SK-N-SH (cell line): ENCODE measurements around the gene TP73.

ENCODE experiments used
- EZH2phosphoT487 ChIP-seq: fragments of 200-600 bp; sonication (generic); IDR thresholded peaks from 2 replicates; pipeline ENCODE4 v1.6.1; 2017; ENCODE audit warnings: low read depth, mixed run types, mild to moderate bottlenecking, antibody characterized with exemption, moderate library complexity, borderline replicate concordance
- FOXM1 ChIP-seq: IDR thresholded peaks from 2 replicates; pipeline ENCODE4 v1.4.0; 2012; ENCODE audit warnings: low read depth, mild to moderate bottlenecking
- GABPA ChIP-seq: IDR thresholded peaks from 2 replicates; pipeline ENCODE4 v1.4.0; 2012; ENCODE audit warnings: low read depth, mild to moderate bottlenecking
- RAD21 ChIP-seq: IDR thresholded peaks from 2 replicates; pipeline ENCODE4 v1.6.1; 2012; ENCODE audit warnings: mild to moderate bottlenecking, low read length
- RFX5 ChIP-seq: IDR thresholded peaks from 2 replicates; pipeline ENCODE4 v1.6.1; 2012; ENCODE audit warnings: mild to moderate bottlenecking, improper control_type of control experiment, low read length
- TAF1 ChIP-seq: IDR thresholded peaks from 2 replicates; pipeline ENCODE4 v1.6.1; 2012; ENCODE audit warnings: low read depth, mild to moderate bottlenecking, low read length, moderate library complexity, borderline replicate concordance
- TF ChIP-seq, protein P1 (sequence below): fragments of 200-600 bp; sonication (generic); IDR thresholded peaks from 2 replicates; pipeline ENCODE4 v1.6.1; 2017; ENCODE audit warnings: antibody characterized with exemption, mild to moderate bottlenecking, moderate library complexity
- TF ChIP-seq, protein P2 (sequence below): IDR thresholded peaks from 2 replicates; pipeline ENCODE4 v1.4.0; 2012; ENCODE audit warnings: low read depth

DNA sequence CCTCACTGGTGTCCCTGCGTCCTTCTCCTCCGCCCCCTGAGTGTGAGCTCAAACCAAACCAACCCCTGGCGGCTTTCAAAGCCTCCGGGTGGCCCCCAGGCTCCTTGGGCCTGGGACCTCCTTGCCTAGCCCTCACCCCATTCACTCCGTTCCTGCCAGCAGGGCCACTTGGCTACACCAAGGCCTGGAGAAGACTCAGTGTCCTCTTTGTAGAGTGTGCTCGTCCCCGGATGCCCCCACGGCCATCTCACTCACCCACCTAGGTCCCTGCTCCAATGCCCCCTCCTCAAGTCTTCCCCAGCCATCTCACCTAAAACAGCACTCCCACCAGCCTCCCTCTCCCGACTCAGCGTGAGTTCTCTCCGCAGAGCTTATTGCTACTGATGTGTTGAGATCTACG lies 92.8 kb downstream of the TP73 start:
- TF ChIP-seq, protein P1, sequence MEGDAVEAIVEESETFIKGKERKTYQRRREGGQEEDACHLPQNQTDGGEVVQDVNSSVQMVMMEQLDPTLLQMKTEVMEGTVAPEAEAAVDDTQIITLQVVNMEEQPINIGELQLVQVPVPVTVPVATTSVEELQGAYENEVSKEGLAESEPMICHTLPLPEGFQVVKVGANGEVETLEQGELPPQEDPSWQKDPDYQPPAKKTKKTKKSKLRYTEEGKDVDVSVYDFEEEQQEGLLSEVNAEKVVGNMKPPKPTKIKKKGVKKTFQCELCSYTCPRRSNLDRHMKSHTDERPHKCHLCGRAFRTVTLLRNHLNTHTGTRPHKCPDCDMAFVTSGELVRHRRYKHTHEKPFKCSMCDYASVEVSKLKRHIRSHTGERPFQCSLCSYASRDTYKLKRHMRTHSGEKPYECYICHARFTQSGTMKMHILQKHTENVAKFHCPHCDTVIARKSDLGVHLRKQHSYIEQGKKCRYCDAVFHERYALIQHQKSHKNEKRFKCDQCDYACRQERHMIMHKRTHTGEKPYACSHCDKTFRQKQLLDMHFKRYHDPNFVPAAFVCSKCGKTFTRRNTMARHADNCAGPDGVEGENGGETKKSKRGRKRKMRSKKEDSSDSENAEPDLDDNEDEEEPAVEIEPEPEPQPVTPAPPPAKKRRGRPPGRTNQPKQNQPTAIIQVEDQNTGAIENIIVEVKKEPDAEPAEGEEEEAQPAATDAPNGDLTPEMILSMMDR = no peak
- TF ChIP-seq TAF1 (no peak), GABPA (no peak), RAD21 (no peak), FOXM1 (no peak), EZH2phosphoT487 (no peak), RFX5 (no peak)
- TF ChIP-seq, protein P2, sequence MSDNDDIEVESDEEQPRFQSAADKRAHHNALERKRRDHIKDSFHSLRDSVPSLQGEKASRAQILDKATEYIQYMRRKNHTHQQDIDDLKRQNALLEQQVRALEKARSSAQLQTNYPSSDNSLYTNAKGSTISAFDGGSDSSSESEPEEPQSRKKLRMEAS = no peak
